Loucy (cell line): ENCODE measurements around the gene CCK.

Experiments used
- EZH2phosphoT487 ChIP-seq: fragments of 200-600 bp; IDR thresholded peaks from 2 replicates; pipeline ENCODE4 v1.6.1; 2018; ENCODE audit warnings: antibody characterized with exemption, mild to moderate bottlenecking, moderate library complexity, borderline replicate concordance
- TF ChIP-seq, protein P1 (sequence below): fragments of 200-600 bp; sonication (generic); conservative IDR thresholded peaks from 2 replicates; pipeline ENCODE4 v1.5.1; 2014; ENCODE audit warnings: mild to moderate bottlenecking, antibody characterized with exemption, low read length

- TF ChIP-seq, protein P1, sequence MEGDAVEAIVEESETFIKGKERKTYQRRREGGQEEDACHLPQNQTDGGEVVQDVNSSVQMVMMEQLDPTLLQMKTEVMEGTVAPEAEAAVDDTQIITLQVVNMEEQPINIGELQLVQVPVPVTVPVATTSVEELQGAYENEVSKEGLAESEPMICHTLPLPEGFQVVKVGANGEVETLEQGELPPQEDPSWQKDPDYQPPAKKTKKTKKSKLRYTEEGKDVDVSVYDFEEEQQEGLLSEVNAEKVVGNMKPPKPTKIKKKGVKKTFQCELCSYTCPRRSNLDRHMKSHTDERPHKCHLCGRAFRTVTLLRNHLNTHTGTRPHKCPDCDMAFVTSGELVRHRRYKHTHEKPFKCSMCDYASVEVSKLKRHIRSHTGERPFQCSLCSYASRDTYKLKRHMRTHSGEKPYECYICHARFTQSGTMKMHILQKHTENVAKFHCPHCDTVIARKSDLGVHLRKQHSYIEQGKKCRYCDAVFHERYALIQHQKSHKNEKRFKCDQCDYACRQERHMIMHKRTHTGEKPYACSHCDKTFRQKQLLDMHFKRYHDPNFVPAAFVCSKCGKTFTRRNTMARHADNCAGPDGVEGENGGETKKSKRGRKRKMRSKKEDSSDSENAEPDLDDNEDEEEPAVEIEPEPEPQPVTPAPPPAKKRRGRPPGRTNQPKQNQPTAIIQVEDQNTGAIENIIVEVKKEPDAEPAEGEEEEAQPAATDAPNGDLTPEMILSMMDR = no peak
- no peak for TF ChIP-seq EZH2phosphoT487
These were observed 48.4 kb upstream of the CCK start for GRCh38 chr3:42314411-42314810.
